Stimulated activated naive B cell treated with anti-CD40 and anti-IgM and Interleukin-4, amounts not matched to agents 10 μg/mL and 1 μg/mL and 100 μg/mL, for 72 hours (primary cell): ENCODE measurements around the gene COL1A2.

Source experiments
- ATAC-seq, 2 donors: fragments of 150-1000 bp; cut with Tn5 transposase; replicated peaks; 2 replicates each; pipeline ENCODE4 v1.10.0; 2021; ENCODE audit warnings: moderate library complexity in 1 of 2
- DNase-seq: peaks from one replicate; pipeline ENCODE4 v3.0.0; 2021
- H3K27ac Mint-ChIP-seq: one replicate; pipeline ENCODE4 v1.8.0; 2022; ENCODE audit warnings: mild to moderate bottlenecking, mixed read lengths
- H3K27me3 Mint-ChIP-seq, 2 donors: one replicate each; pipeline ENCODE4 v1.8.0; 2022; ENCODE audit warnings: mixed read lengths in 2 of 2
- H3K36me3 Mint-ChIP-seq, 2 donors: one replicate each; pipeline ENCODE4 v1.8.0; 2022; ENCODE audit warnings: mixed read lengths in 2 of 2, mild to moderate bottlenecking in 1 of 2
- H3K4me1 Mint-ChIP-seq, 2 donors: one replicate each; pipeline ENCODE4 v1.8.0; 2022; ENCODE audit warnings: mixed read lengths in 2 of 2, mild to moderate bottlenecking in 1 of 2
- H3K4me3 Mint-ChIP-seq, 2 donors: one replicate each; pipeline ENCODE4 v1.8.0; 2022; ENCODE audit warnings: mild to moderate bottlenecking in 2 of 2, mixed read lengths in 2 of 2, moderate library complexity in 1 of 2
- H3K9me3 Mint-ChIP-seq, 2 donors: one replicate each; pipeline ENCODE4 v1.8.0; 2022; ENCODE audit warnings: mixed read lengths in 2 of 2, mild to moderate bottlenecking in 1 of 2

COL1A2 gene

GRCh38 chr7:94394437-94395140 is at the start of gene COL1A2:
COL1A2 (plus strand) TSS chr7:94394895; CDS start chr7:94395032, 137 bp downstream.
- Mint-ChIP-seq H3K4me1 (peaks cover 7 to 24% of the 10 kb centered on the region in 2 donors), H3K27ac (no peak within 1 kb of the TSS), H3K4me3 (peak within 1 kb of the TSS; percentile 77 to 82), H3K36me3 (no peaks in the 10 kb centered on the region), H3K27me3 (peaks cover 5 to 31% of the 10 kb centered on the region in 2 donors), H3K9me3 (no peaks in the 10 kb centered on the region)
- ATAC-seq = peak; percentile 64 to 67
- no peak for DNase-seq

- H3K36me3 Mint-ChIP-seq = no peaks in the 10 kb centered on the region
- ATAC-seq = no peak
- no peak overlapping the region for H3K27ac Mint-ChIP-seq
- no peak for DNase-seq
- H3K4me3 Mint-ChIP-seq = no peak overlapping the region
- no peaks in the 10 kb centered on the region for H3K9me3 Mint-ChIP-seq
- peaks cover 0 to 8% of the 10 kb centered on the region in 2 donors for H3K27me3 Mint-ChIP-seq
- peaks cover 0 to 12% of the 10 kb centered on the region in 2 donors for H3K4me1 Mint-ChIP-seq
Measured at GRCh38 chr7:94345907-94346306, 48.8 kb upstream of the COL1A2 start.

GRCh38 chr7:94348142-94348541 is 46.6 kb upstream of the COL1A2 start:
- peaks cover 0 to 8% of the 10 kb centered on the region in 2 donors for H3K27me3 Mint-ChIP-seq
- H3K36me3 Mint-ChIP-seq = no peaks in the 10 kb centered on the region
- H3K27ac Mint-ChIP-seq = no peak overlapping the region
- DNase-seq = no peak
- H3K4me3 Mint-ChIP-seq = no peak overlapping the region
- peaks cover 5 to 35% of the 10 kb centered on the region in 2 donors for H3K4me1 Mint-ChIP-seq
- no peak for ATAC-seq
- H3K9me3 Mint-ChIP-seq = no peaks in the 10 kb centered on the region

GRCh38 chr7:94350734-94351133 is 44.0 kb upstream of the COL1A2 start:
- H3K27ac Mint-ChIP-seq = no peak overlapping the region
- DNase-seq (no peak), ATAC-seq (no peak)
- peaks cover 0 to 2% of the 10 kb centered on the region in 2 donors for H3K9me3 Mint-ChIP-seq
- peaks cover 5 to 45% of the 10 kb centered on the region in 2 donors for H3K4me1 Mint-ChIP-seq
- peaks cover 0 to 2% of the 10 kb centered on the region in 2 donors for H3K36me3 Mint-ChIP-seq
- H3K4me3 Mint-ChIP-seq = no peak overlapping the region
- peaks cover 0 to 16% of the 10 kb centered on the region in 2 donors for H3K27me3 Mint-ChIP-seq

- Mint-ChIP-seq H3K4me3 (no peak overlapping the region), H3K27ac (no peak overlapping the region), H3K4me1 (peaks cover 5 to 45% of the 10 kb centered on the region in 2 donors), H3K27me3 (peaks cover 0 to 20% of the 10 kb centered on the region in 2 donors), H3K9me3 (peaks cover 0 to 2% of the 10 kb centered on the region in 2 donors), H3K36me3 (peaks cover 0 to 2% of the 10 kb centered on the region in 2 donors)
- ATAC-seq = peak; percentile 69 to 81
- no peak for DNase-seq
Measured at GRCh38 chr7:94351703-94352102, 43.0 kb upstream of the COL1A2 start.

GRCh38 chr7:94352887-94353286 is 41.8 kb upstream of the COL1A2 start:
- ATAC-seq (peak; percentile 70 to 83), DNase-seq (no peak)
- Mint-ChIP-seq H3K9me3 (peaks cover 0 to 2% of the 10 kb centered on the region in 2 donors), H3K27ac (peak overlapping the region; percentile 3), H3K36me3 (peaks cover 0 to 2% of the 10 kb centered on the region in 2 donors), H3K4me3 (peak overlapping the region; percentile 26 to 29), H3K27me3 (peaks cover 0 to 12% of the 10 kb centered on the region in 2 donors), H3K4me1 (peaks cover 5 to 43% of the 10 kb centered on the region in 2 donors)

GRCh38 chr7:94354953-94355352 is 39.7 kb upstream of the COL1A2 start:
- Mint-ChIP-seq H3K27me3 (peaks cover 6 to 12% of the 10 kb centered on the region in 2 donors), H3K9me3 (peaks cover 0 to 4% of the 10 kb centered on the region in 2 donors), H3K36me3 (peaks cover 0 to 2% of the 10 kb centered on the region in 2 donors), H3K4me3 (no peak overlapping the region), H3K27ac (no peak overlapping the region), H3K4me1 (peaks cover 5 to 35% of the 10 kb centered on the region in 2 donors)
- no peak for DNase-seq
- no peak for ATAC-seq

GRCh38 chr7:94355454-94355853 is 39.2 kb upstream of the COL1A2 start:
- Mint-ChIP-seq H3K9me3 (peaks cover 0 to 4% of the 10 kb centered on the region in 2 donors), H3K27me3 (peaks cover 6 to 12% of the 10 kb centered on the region in 2 donors), H3K4me1 (peaks cover 5 to 35% of the 10 kb centered on the region in 2 donors), H3K27ac (no peak overlapping the region), H3K4me3 (no peak overlapping the region), H3K36me3 (peaks cover 0 to 2% of the 10 kb centered on the region in 2 donors)
- ATAC-seq (no peak), DNase-seq (no peak)

GRCh38 chr7:94357076-94357475 is 37.6 kb upstream of the COL1A2 start:
- Mint-ChIP-seq H3K27me3 (peaks cover 6 to 12% of the 10 kb centered on the region in 2 donors), H3K27ac (no peak overlapping the region), H3K9me3 (peaks cover 0 to 4% of the 10 kb centered on the region in 2 donors), H3K4me1 (peaks cover 5 to 21% of the 10 kb centered on the region in 2 donors), H3K4me3 (no peak overlapping the region), H3K36me3 (peaks cover 0 to 2% of the 10 kb centered on the region in 2 donors)
- ATAC-seq (no peak), DNase-seq (no peak)

GRCh38 chr7:94360926-94361325 is 33.8 kb upstream of the COL1A2 start:
- ATAC-seq = no peak
- no peak for DNase-seq
- Mint-ChIP-seq H3K9me3 (peaks cover 4 to 8% of the 10 kb centered on the region in 2 donors), H3K4me3 (no peak overlapping the region), H3K27ac (no peak overlapping the region), H3K27me3 (peaks cover 6 to 10% of the 10 kb centered on the region in 2 donors), H3K4me1 (no peaks in the 10 kb centered on the region), H3K36me3 (no peaks in the 10 kb centered on the region)

GRCh38 chr7:94362276-94362675 is 32.4 kb upstream of the COL1A2 start:
- Mint-ChIP-seq H3K4me3 (no peak overlapping the region), H3K9me3 (peaks cover 4 to 8% of the 10 kb centered on the region in 2 donors), H3K27me3 (peaks cover 6% of the 10 kb centered on the region in 2 donors), H3K27ac (no peak overlapping the region), H3K4me1 (no peaks in the 10 kb centered on the region), H3K36me3 (no peaks in the 10 kb centered on the region)
- DNase-seq (no peak), ATAC-seq (no peak)

GRCh38 chr7:94364816-94365215 is 29.9 kb upstream of the COL1A2 start:
- peaks cover 0 to 6% of the 10 kb centered on the region in 2 donors for H3K27me3 Mint-ChIP-seq

GRCh38 chr7:94366163-94366562 is 28.5 kb upstream of the COL1A2 start:
- Mint-ChIP-seq H3K27me3 (peaks cover 0 to 6% of the 10 kb centered on the region in 2 donors), H3K36me3 (no peaks in the 10 kb centered on the region), H3K4me3 (no peak overlapping the region), H3K4me1 (no peaks in the 10 kb centered on the region), H3K9me3 (peaks cover 4 to 6% of the 10 kb centered on the region in 2 donors), H3K27ac (no peak overlapping the region)
- DNase-seq = no peak
- ATAC-seq = no peak

More at GRCh38 chr7:94364816-94365215, 29.9 kb upstream of the COL1A2 start:
- Mint-ChIP-seq H3K9me3 (peaks cover 4 to 6% of the 10 kb centered on the region in 2 donors), H3K4me3 (no peak overlapping the region), H3K27ac (no peak overlapping the region), H3K4me1 (no peaks in the 10 kb centered on the region), H3K36me3 (no peaks in the 10 kb centered on the region)
- ATAC-seq (no peak), DNase-seq (no peak)

- no peak for ATAC-seq
Measured at GRCh38 chr7:94366832-94367231, 27.9 kb upstream of the COL1A2 start.

GRCh38 chr7:94367949-94368348 is 26.7 kb upstream of the COL1A2 start:
- Mint-ChIP-seq H3K9me3 (peaks cover 0 to 1% of the 10 kb centered on the region in 2 donors), H3K4me3 (no peak overlapping the region), H3K4me1 (no peaks in the 10 kb centered on the region), H3K36me3 (no peaks in the 10 kb centered on the region), H3K27ac (no peak overlapping the region), H3K27me3 (no peaks in the 10 kb centered on the region)
- ATAC-seq = no peak
- no peak for DNase-seq

More at GRCh38 chr7:94366832-94367231, 27.9 kb upstream of the COL1A2 start:
- Mint-ChIP-seq H3K27ac (no peak overlapping the region), H3K4me1 (no peaks in the 10 kb centered on the region), H3K27me3 (peaks cover 0 to 6% of the 10 kb centered on the region in 2 donors), H3K9me3 (peaks cover 4 to 6% of the 10 kb centered on the region in 2 donors), H3K36me3 (no peaks in the 10 kb centered on the region), H3K4me3 (no peak overlapping the region)
- DNase-seq = no peak
